DOHH2 (cell line): ENCODE results near the gene SLC19A1.

ENCODE experiments used
- H3F3A ChIP-seq: fragments of 200-600 bp; sonication (generic), shearing (Covaris generic); 2 replicates; pipeline ENCODE4 v1.6.0; 2016; ENCODE audit warnings: antibody characterized with exemption, mild to moderate bottlenecking; ENCODE audit not compliant: control insufficient read depth, insufficient read depth
- H3K27ac ChIP-seq: fragments of 200-600 bp; sonication (generic); 2 replicates; pipeline ENCODE4 v1.5.1; 2014; ENCODE audit warnings: low read depth, mild to moderate bottlenecking, low read length, moderate library complexity
- H3K27me3 ChIP-seq: fragments of 200-600 bp; sonication (generic); 2 replicates; pipeline ENCODE4 v1.6.1; 2014; ENCODE audit warnings: mild to moderate bottlenecking, low read length, mixed read lengths; ENCODE audit not compliant: control insufficient read depth
- H3K36me3 ChIP-seq: fragments of 200-600 bp; sonication (generic); 2 replicates; pipeline ENCODE4 v1.6.1; 2014; ENCODE audit warnings: mild to moderate bottlenecking, low read length, moderate library complexity, mixed read lengths; ENCODE audit not compliant: control insufficient read depth
- H3K4me1 ChIP-seq: fragments of 200-600 bp; sonication (generic); 2 replicates; pipeline ENCODE4 v1.6.1; 2014; ENCODE audit warnings: mild to moderate bottlenecking, low read length, mixed read lengths; ENCODE audit not compliant: control insufficient read depth
- H3K4me2 ChIP-seq: fragments of 200-600 bp; sonication (generic); 2 replicates; pipeline ENCODE4 v1.6.0; 2014; ENCODE audit warnings: mild to moderate bottlenecking, low read length, moderate library complexity
- H3K4me3 ChIP-seq: fragments of 200-600 bp; sonication (generic); 2 replicates; pipeline ENCODE4 v1.5.1; 2014; ENCODE audit warnings: mild to moderate bottlenecking, low read length, mixed read lengths
- H3K79me2 ChIP-seq: fragments of 200-600 bp; sonication (generic); 2 replicates; pipeline ENCODE4 v1.6.1; 2014; ENCODE audit warnings: mild to moderate bottlenecking, low read length, mixed read lengths; ENCODE audit not compliant: control insufficient read depth
- H3K9me2 ChIP-seq: fragments of 200-600 bp; sonication (generic); replicated peaks from 2 replicates; pipeline ENCODE4 v1.6.1; 2014; ENCODE audit warnings: mild to moderate bottlenecking, low read length, mixed read lengths; ENCODE audit not compliant: control insufficient read depth
- H3K9me3 ChIP-seq: fragments of 200-600 bp; sonication (generic); 2 replicates; pipeline ENCODE4 v1.6.1; 2014; ENCODE audit warnings: antibody characterized with exemption, low read length, mixed read lengths; ENCODE audit not compliant: control insufficient read depth, insufficient read depth
- H4K20me1 ChIP-seq: fragments of 200-600 bp; sonication (generic); 2 replicates; pipeline ENCODE4 v1.6.0; 2014; ENCODE audit warnings: low read depth, mild to moderate bottlenecking, antibody characterized with exemption, low read length, moderate library complexity; ENCODE audit not compliant: control insufficient read depth, insufficient read depth
- CTCF ChIP-seq: fragments of 200-600 bp; sonication (generic); IDR thresholded peaks from one replicate; pipeline ENCODE4 v1.5.1; 2014; ENCODE audit warnings: antibody characterized with exemption, mild to moderate bottlenecking, low read depth, low read length; ENCODE audit not compliant: poor library complexity, severe bottlenecking
- EZH2phosphoT487 ChIP-seq: fragments of 200-600 bp; sonication (generic); IDR thresholded peaks from 2 replicates; pipeline ENCODE4 v1.6.1; 2017; ENCODE audit warnings: borderline replicate concordance, mild to moderate bottlenecking, antibody characterized with exemption, low read length, moderate library complexity, mixed read lengths

Gene SLC19A1

GRCh38 chr21:45485686-45486442, 56.4 kb downstream of the SLC19A1 start:
- peaks cover 6% of the 10 kb centered on the region; the same call in 1 of the 2 replicates for H3K9me3 ChIP-seq
- no peak overlapping the region for H3K4me3 ChIP-seq

GRCh38 chr21:45484318-45484717, 57.9 kb downstream of the SLC19A1 start:
- Histone ChIP-seq H3F3A (no peaks in the 10 kb centered on the region), H3K9me3 (peaks cover 8% of the 10 kb centered on the region; the same call in 1 of the 2 replicates), H3K27ac (no peak overlapping the region), H3K79me2 (no peaks in the 10 kb centered on the region), H3K9me2 (no peaks in the 10 kb centered on the region), H3K4me1 (no peaks in the 10 kb centered on the region), H3K4me2 (no peak overlapping the region), H3K36me3 (no peaks in the 10 kb centered on the region), H3K27me3 (no peaks in the 10 kb centered on the region), H4K20me1 (no peaks in the 10 kb centered on the region), H3K4me3 (no peak overlapping the region)
- TF ChIP-seq CTCF (no peak), EZH2phosphoT487 (no peak)

More at GRCh38 chr21:45485686-45486442, 56.4 kb downstream of the SLC19A1 start:
- H3K27me3 ChIP-seq = no peaks in the 10 kb centered on the region
- no peaks in the 10 kb centered on the region for H3F3A ChIP-seq
- no peaks in the 10 kb centered on the region for H3K79me2 ChIP-seq
- H3K36me3 ChIP-seq = no peaks in the 10 kb centered on the region
- H3K4me2 ChIP-seq = no peak overlapping the region
- H3K4me1 ChIP-seq = no peaks in the 10 kb centered on the region
- TF ChIP-seq EZH2phosphoT487 = no peak
- no peak overlapping the region for H3K27ac ChIP-seq
- no peaks in the 10 kb centered on the region for H4K20me1 ChIP-seq
- no peaks in the 10 kb centered on the region for H3K9me2 ChIP-seq

- Histone ChIP-seq H3K36me3 (no peaks in the 10 kb centered on the region), H3K9me3 (peaks cover 11% of the 10 kb centered on the region; the same call in 1 of the 2 replicates)
Measured at GRCh38 chr21:45482899-45483821, 59.1 kb downstream of the SLC19A1 start.

More at GRCh38 chr21:45482899-45483821, 59.1 kb downstream of the SLC19A1 start:
- H3K79me2 ChIP-seq = no peaks in the 10 kb centered on the region
- TF ChIP-seq EZH2phosphoT487 (no peak), CTCF (no peak)
- no peaks in the 10 kb centered on the region for H3K9me2 ChIP-seq
- H3K4me3 ChIP-seq = no peak overlapping the region
- no peak overlapping the region for H3K27ac ChIP-seq
- H3K4me1 ChIP-seq = peaks cover 3% of the 10 kb centered on the region; the same call in 1 of the 2 replicates
- no peaks in the 10 kb centered on the region for H3F3A ChIP-seq
- H3K27me3 ChIP-seq = no peaks in the 10 kb centered on the region
- H4K20me1 ChIP-seq = no peaks in the 10 kb centered on the region
- H3K4me2 ChIP-seq = no peak overlapping the region
